Gastroesophageal sphincter (tissue), 4 donors: ENCODE data around the gene ZNF30. TPM values are rescaled to one million over a fixed set of nuclear protein-coding genes. Genes with fewer than 3 reads are reported as not detected.

Experiments
- ATAC-seq: fragments of 150-250 bp; one replicate; pipeline ENCODE4 v1.9.1; 2016; ENCODE audit warnings: mild to moderate bottlenecking, moderate library complexity
- H3K27ac ChIP-seq, 4 donors: fragments of 200-600 bp; sonication (generic) in 3 of 4; 1 replicate in 3 of 4; 2 replicates in 1 of 4; pipeline ENCODE4 v1.5.1; 2016 to 2019
- H3K27me3 ChIP-seq: fragments of 200-600 bp; sonication (generic); one replicate; pipeline ENCODE4 v1.5.1; 2019
- H3K36me3 ChIP-seq, 2 donors: fragments of 200-600 bp; sonication (generic); one replicate each; pipeline ENCODE4 v1.5.1; 2019; ENCODE audit warnings: control low read depth in 1 of 2
- H3K4me1 ChIP-seq, 3 donors: fragments of 200-600 bp; sonication (generic); 1 replicate in 2 of 3; 2 replicates in 1 of 3; pipeline ENCODE4 v1.5.1; 2016 to 2019; ENCODE audit warnings: control low read depth in 2 of 3
- H3K4me3 ChIP-seq, 2 donors: fragments of 200-600 bp; sonication (generic); one replicate each; pipeline ENCODE4 v1.5.1; 2019; ENCODE audit warnings: mild to moderate bottlenecking in 1 of 2, moderate library complexity in 1 of 2
- H3K9me3 ChIP-seq, 3 donors: fragments of 200-600 bp; sonication (generic); one replicate each; pipeline ENCODE4 v1.5.1; 2017 to 2019; ENCODE audit warnings: control low read depth in 2 of 3
- EP300 ChIP-seq: sonication (generic); formaldehyde crosslinking; IDR thresholded peaks from one replicate; pipeline ENCODE4 v1.6.1; 2017; ENCODE audit warnings: antibody characterized with exemption, mild to moderate bottlenecking
- POLR2A ChIP-seq, 2 donors: fragments of 450-650 bp; IDR thresholded peaks; one replicate each; pipeline ENCODE4 v1.6.1; 2017; ENCODE audit warnings: antibody characterized with exemption in 2 of 2, mild to moderate bottlenecking in 2 of 2, moderate library complexity in 1 of 2
- POLR2AphosphoS5 ChIP-seq: sonication (generic); formaldehyde crosslinking; IDR thresholded peaks from one replicate; pipeline ENCODE4 v1.6.1; 2017; ENCODE audit warnings: antibody characterized with exemption
- WGBS, 2 donors: methylation state at CpG; one replicate each; pipeline ENCODE4 v1.1.5; 2018; ENCODE audit warnings: low coverage in 1 of 2; 5-methylcytosine and 5-hydroxymethylcytosine counted together
- total RNA-seq, 4 donors: library from RNA; depleted of rRNA; stranded (reverse); fragments of >200 nt; gene quantifications; one replicate each; pipeline ENCODE4 v1.1.0, GENCODE V29; 2016
- TF ChIP-seq, protein P1 (sequence below), 4 experiments: fragments of 200-600 bp in 2 of 4; fragments of 450-650 bp in 2 of 4; sonication (generic) in 1 of 4; IDR thresholded peaks; one replicate each; pipeline ENCODE4 v1.5.1; 2017 to 2019; ENCODE audit warnings: antibody characterized with exemption in 4 of 4, mild to moderate bottlenecking in 2 of 4, moderate library complexity in 2 of 4

The ZNF30 gene
- total RNA-seq, 4 donors from 2014 or later, result 0.94 to 2.8 (median 2.4) TPM

DNA sequence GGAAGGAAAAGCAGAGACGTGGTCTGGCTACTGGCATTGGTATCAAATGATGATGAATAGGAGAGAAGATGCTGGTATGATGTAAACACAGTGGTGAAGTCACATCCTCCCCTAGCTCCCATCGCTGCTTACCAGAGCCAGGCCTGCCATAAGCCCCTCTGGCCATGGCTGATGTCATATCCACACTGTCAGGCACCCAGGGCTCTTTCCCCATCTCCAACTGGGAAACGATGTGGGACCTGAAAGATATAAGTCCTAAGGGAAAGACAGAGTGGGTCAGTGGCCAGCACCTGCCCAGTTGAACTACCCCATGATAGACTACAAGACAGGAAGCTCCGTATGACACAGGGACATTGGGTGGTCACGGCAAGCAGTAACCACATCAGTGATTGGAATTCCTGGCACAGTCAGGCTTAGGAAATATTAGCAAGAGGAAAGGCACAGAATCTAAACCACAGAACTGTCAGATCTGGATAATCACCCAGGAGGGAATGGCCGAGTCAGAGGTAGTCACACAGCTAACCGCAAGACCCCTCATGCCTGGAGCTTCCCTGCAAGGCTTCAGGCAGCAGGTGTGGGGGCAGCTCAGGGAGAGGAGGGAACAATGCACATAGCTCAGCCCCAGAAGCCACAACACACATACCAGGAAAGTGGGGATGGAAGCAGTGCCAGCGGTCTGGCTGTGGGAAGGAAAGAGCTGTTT lies 33.6 kb downstream of the ZNF30 start:
- Histone ChIP-seq H3K36me3 (peaks cover 7 to 60% of the 10 kb centered on the region in 2 donors), H3K4me1 (peaks cover 0 to 34% (median 12%) of the 10 kb centered on the region in 3 donors), H3K4me3 (no peak overlapping the region), H3K27me3 (no peaks in the 10 kb centered on the region), H3K27ac (no peak overlapping the region), H3K9me3 (peaks cover 0 to 65% (median 2%) of the 10 kb centered on the region in 3 donors)
- ATAC-seq, result no peak
- WGBS, 2 donors, result 75 to 93% methylated on average over 2 to 6 of the region's 8 CpGs
- TF ChIP-seq POLR2AphosphoS5 (no peak), POLR2A (IDR thresholded peaks at IDR 0.05) (no peak), EP300 (no peak)
- TF ChIP-seq, protein P1, sequence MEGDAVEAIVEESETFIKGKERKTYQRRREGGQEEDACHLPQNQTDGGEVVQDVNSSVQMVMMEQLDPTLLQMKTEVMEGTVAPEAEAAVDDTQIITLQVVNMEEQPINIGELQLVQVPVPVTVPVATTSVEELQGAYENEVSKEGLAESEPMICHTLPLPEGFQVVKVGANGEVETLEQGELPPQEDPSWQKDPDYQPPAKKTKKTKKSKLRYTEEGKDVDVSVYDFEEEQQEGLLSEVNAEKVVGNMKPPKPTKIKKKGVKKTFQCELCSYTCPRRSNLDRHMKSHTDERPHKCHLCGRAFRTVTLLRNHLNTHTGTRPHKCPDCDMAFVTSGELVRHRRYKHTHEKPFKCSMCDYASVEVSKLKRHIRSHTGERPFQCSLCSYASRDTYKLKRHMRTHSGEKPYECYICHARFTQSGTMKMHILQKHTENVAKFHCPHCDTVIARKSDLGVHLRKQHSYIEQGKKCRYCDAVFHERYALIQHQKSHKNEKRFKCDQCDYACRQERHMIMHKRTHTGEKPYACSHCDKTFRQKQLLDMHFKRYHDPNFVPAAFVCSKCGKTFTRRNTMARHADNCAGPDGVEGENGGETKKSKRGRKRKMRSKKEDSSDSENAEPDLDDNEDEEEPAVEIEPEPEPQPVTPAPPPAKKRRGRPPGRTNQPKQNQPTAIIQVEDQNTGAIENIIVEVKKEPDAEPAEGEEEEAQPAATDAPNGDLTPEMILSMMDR (IDR thresholded peaks at IDR 0.05), result no peak

DNA sequence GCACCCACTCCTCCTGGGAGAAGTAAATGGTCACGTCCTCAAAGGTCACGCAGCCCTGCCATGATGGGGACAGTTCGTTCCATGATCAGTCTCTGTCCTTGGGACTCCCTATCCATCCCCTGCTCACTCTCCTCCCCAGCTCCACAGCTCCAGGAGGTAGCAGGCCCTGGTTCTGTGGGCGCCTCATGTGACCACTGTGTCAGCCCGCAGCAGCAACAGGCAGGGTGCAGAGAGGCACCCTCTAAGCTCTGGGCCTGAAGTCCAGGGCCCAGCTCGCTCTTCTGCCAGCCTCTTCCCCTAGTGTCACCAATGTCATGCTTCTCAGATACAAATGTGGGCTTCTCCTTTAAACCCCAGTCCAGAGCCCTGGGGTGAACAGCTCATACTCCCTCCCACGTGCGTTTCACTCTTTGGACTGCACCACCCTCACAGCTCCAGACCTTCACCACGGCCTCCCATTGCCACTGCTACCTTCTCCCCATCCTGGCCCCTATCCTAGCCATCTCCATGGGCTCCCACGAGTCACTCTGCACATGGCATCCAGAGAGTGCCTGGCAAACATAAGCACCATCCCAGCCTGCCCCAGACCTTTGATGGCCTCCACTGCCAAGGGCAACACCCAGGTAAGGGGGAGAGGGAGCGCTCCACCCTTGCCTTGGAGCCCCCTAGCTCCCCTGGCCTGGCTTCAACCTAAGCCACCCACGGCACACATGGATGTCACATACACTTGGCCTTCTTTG lies 34.4 kb downstream of the ZNF30 start:
- Histone ChIP-seq H3K27me3 (no peaks in the 10 kb centered on the region), H3K4me1 (peaks cover 0 to 34% (median 12%) of the 10 kb centered on the region in 3 donors), H3K36me3 (peaks cover 7 to 51% of the 10 kb centered on the region in 2 donors), H3K27ac (no peak overlapping the region), H3K9me3 (peaks cover 0 to 56% (median 2%) of the 10 kb centered on the region in 3 donors), H3K4me3 (no peak overlapping the region)
- no peak for ATAC-seq
- WGBS, 2 donors, result 88 to 99% methylated on average over 7 to 8 of the region's 12 CpGs
- TF ChIP-seq POLR2AphosphoS5 (no peak), POLR2A (IDR thresholded peaks at IDR 0.05) (no peak), EP300 (no peak)
- TF ChIP-seq, protein P1 (IDR thresholded peaks at IDR 0.05), result no peak

DNA sequence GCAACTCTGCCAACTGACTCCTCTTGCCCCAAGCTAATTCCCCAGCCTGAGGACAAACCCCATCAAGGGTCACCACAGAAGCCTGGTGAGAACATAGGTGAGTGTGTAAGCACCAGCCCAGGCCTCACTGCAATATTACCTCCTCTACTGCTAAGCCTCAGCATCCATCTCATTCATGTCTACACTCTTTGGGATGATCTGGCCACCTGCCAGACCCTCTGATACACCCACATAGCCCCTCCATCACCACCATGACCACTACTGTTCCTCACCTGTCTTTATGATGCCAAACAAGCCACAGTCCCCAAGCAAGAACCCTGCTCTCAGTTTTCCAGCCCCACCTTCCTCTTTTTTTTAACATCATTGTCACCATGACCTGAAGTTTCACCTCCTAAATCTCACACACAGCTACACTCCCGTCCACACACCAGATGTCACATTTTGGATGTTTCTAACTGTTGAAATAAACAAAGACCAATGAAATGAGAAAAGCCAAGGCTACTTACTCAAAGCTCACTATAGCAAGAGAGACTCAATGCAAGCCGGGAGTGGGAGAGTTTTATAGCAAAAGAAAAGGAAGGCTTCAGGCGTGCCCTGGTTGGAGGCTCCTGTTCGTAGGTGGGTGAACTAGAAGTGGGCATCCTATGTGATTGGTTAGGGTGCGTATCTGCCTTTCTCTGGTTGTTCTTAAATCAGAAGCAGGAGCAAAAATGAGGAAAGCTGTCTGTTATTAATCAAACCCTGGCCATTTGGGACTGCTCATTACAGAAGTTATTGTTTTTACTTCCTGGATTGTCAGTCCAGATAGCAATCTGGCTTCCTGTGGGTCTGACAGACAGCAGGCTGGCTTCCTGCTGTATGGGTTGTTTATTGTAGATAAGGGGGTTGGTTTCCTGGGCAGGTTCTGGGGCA lies 35.3 kb downstream of the ZNF30 start:
- H3K9me3 ChIP-seq, result peaks cover 0 to 47% (median 2%) of the 10 kb centered on the region in 3 donors
- peak overlapping the region in 3 of 4 donors; percentile 71 to 80 (median 73) for H3K27ac ChIP-seq

More for the DNA sequence above, 35.3 kb downstream of the ZNF30 start:
- Histone ChIP-seq H3K36me3 (peaks cover 7 to 42% of the 10 kb centered on the region in 2 donors), H3K27me3 (no peaks in the 10 kb centered on the region), H3K4me3 (peak overlapping the region in 1 of 2 donors; percentile 98), H3K4me1 (peaks cover 0 to 34% (median 12%) of the 10 kb centered on the region in 3 donors)
- TF ChIP-seq, protein P1 (IDR thresholded peaks at IDR 0.05), result no peak
- TF ChIP-seq EP300 (no peak), POLR2A (IDR thresholded peaks at IDR 0.05) (no peak), POLR2AphosphoS5 (no peak)
- WGBS, 2 donors, result 49 to 75% methylated on average over 4 of the region's 5 CpGs
- no peak for ATAC-seq
